Transverse colon (tissue), 4 donors: ENCODE results near the gene GNG7. TPM values are rescaled to one million over a fixed set of nuclear protein-coding genes. Genes with fewer than 3 reads are reported as not detected.
"Not testable (repeated sequence)": the region's sequence is repeated elsewhere in the genome, so short reads cannot be mapped to it uniquely, and the experiment has no call there.

ENCODE experiments used
- DNase-seq: peaks from one replicate; pipeline ENCODE4 v3.0.0-alpha.2; 2019
- H3K27ac ChIP-seq, 4 donors: fragments of 200-600 bp; sonication (generic); 2 replicates each; pipeline ENCODE4 v1.5.1; 2016 to 2018; ENCODE audit warnings: inconsistent platforms in 4 of 4
- H3K27me3 ChIP-seq: fragments of 200-600 bp; sonication (generic); 2 replicates; pipeline ENCODE4 v1.5.1; 2017; ENCODE audit warnings: inconsistent platforms
- H3K36me3 ChIP-seq, 4 donors: fragments of 200-600 bp; sonication (generic); 2 replicates each; pipeline ENCODE4 v1.5.1; 2017 to 2019; ENCODE audit warnings: inconsistent platforms in 4 of 4
- H3K4me1 ChIP-seq, 4 donors: fragments of 200-600 bp; sonication (generic); 2 replicates each; pipeline ENCODE4 v1.5.1; 2017 to 2020; ENCODE audit warnings: inconsistent platforms in 4 of 4
- H3K4me3 ChIP-seq, 4 donors: fragments of 200-600 bp; sonication (generic); 1 replicate in 1 of 4; 2 replicates in 3 of 4; pipeline versions ENCODE4 v1.5.1 to v1.6.1; 2017 to 2019; ENCODE audit warnings: inconsistent platforms in 4 of 4
- H3K9me3 ChIP-seq, 2 donors: fragments of 200-600 bp; sonication (generic); 2 replicates each; pipeline ENCODE4 v1.5.1; 2017 to 2019; ENCODE audit warnings: inconsistent platforms in 2 of 2
- CTCF ChIP-seq, 5 experiments: fragments of 200-600 bp in 3 of 5; fragments of 450-650 bp in 2 of 5; sonication (generic) in 3 of 5; IDR thresholded peaks; 1 replicate in 2 of 5; 2 replicates in 3 of 5; pipeline ENCODE4 v1.5.1; 2016 to 2017; ENCODE audit warnings: antibody characterized with exemption in 5 of 5, inconsistent platforms in 3 of 5, mild to moderate bottlenecking in 2 of 5, moderate library complexity in 1 of 5
- EP300 ChIP-seq: sonication (generic); formaldehyde crosslinking; IDR thresholded peaks from one replicate; pipeline ENCODE4 v1.6.1; 2017; ENCODE audit warnings: antibody characterized with exemption, low read depth
- POLR2A ChIP-seq: fragments of 450-650 bp; IDR thresholded peaks from one replicate; pipeline ENCODE4 v1.6.1; 2016; ENCODE audit warnings: antibody characterized with exemption, mild to moderate bottlenecking, moderate library complexity
- POLR2AphosphoS5 ChIP-seq, 3 donors: sonication (generic); formaldehyde crosslinking; IDR thresholded peaks; one replicate each; pipeline ENCODE4 v1.6.1; 2016; ENCODE audit warnings: antibody characterized with exemption in 3 of 3
- WGBS, 2 donors: methylation state at CpG; one replicate each; pipeline ENCODE4 v1.1.5; 2018; ENCODE audit warnings: low coverage in 1 of 2; 5-methylcytosine and 5-hydroxymethylcytosine counted together
- in situ Hi-C, 4 donors: fragments of 200-750 bp; cut with MboI; loops; one replicate each; pipeline versions ENCODE4 v1.15.0 to v1.15.1; 2017; ENCODE audit warnings: low sequenced_read_pairs in 3 of 4, low pct_ligation_motif_present in 1 of 4, low pct_unique_long_range_greater_than_20kb in 1 of 4
- intact Hi-C: fragments of 100-400 bp; cut with DNase I; formaldehyde crosslinking; loops from one replicate; pipeline ENCODE4 v1.15.1; 2023; ENCODE audit warnings: low total_unique reads
- total RNA-seq, 4 donors: library from RNA; depleted of rRNA; stranded (reverse); fragments of >200 nt; gene quantifications; one replicate each; pipeline ENCODE4 v1.1.0, GENCODE V29; 2016

Gene GNG7
- total RNA-seq, 4 donors from 2014 or later, result 1.6 to 13.1 (median 4.0) TPM

- no peak for DNase-seq
- Histone ChIP-seq H3K9me3 (no peaks in the 10 kb centered on the region), H3K4me1 (no peaks in the 10 kb centered on the region), H3K36me3 (no peaks in the 10 kb centered on the region), H3K27me3 (no peaks in the 10 kb centered on the region), H3K4me3 (no peak overlapping the region), H3K27ac (no peak overlapping the region)
- whole genome bisulfite sequencing, 2 donors, result 88% methylated on average over 13 of the region's 16 CpGs; no CpG with 5 or more reads in 1 of the 2 donors
- intact Hi-C loops (no loop called here), in situ Hi-C loops (loop anchor here in 1 of 4 donors (25.0 kb wide), 1 partner anchor 217 kb away; no protein-coding TSS in a partner anchor)
- TF ChIP-seq POLR2AphosphoS5 (IDR thresholded peaks at IDR 0.05) (no peak), EP300 (no peak), CTCF (IDR thresholded peaks at IDR 0.05) (no peak), POLR2A (no peak)
Observed at GRCh38 chr19:2670217-2670616, 32.3 kb downstream of the GNG7 start.

- in situ Hi-C loops, result loop anchor here in 1 of 4 donors (25.0 kb wide), 1 partner anchor 219 kb away; no protein-coding TSS in a partner anchor
Observed at GRCh38 chr19:2668175-2668763, 34.2 kb downstream of the GNG7 start.

GRCh38 chr19:2667349-2667748 lies 35.1 kb downstream of the GNG7 start:
- DNase-seq, intact Hi-C loops, H3K27me3 ChIP-seq, H3K36me3 ChIP-seq, H3K4me3 ChIP-seq, H3K9me3 ChIP-seq, H3K27ac ChIP-seq, H3K4me1 ChIP-seq: not testable (repeated sequence)
- in situ Hi-C loops, result loop anchor here in 1 of 4 donors (25.0 kb wide), 1 partner anchor 220 kb away; no protein-coding TSS in a partner anchor
- WGBS, 2 donors, result 94 to 96% methylated on average over 10 of the region's 10 CpGs

More at GRCh38 chr19:2668175-2668763, 34.2 kb downstream of the GNG7 start:
- no peaks in the 10 kb centered on the region for H3K27me3 ChIP-seq
- peak overlapping the region in 1 of 4 donors; percentile 38 for H3K27ac ChIP-seq
- no peak overlapping the region for H3K4me3 ChIP-seq
- whole genome bisulfite sequencing, 2 donors, result 66 to 96% methylated on average over 4 to 15 of the region's 15 CpGs
- no peaks in the 10 kb centered on the region for H3K36me3 ChIP-seq
- no peaks in the 10 kb centered on the region for H3K9me3 ChIP-seq
- no peaks in the 10 kb centered on the region for H3K4me1 ChIP-seq
- DNase-seq, result peak; percentile 24
- intact Hi-C loops, result no loop called here
- TF ChIP-seq CTCF (IDR thresholded peaks at IDR 0.05) (no peak), POLR2AphosphoS5 (IDR thresholded peaks at IDR 0.05) (peak in 1 of 3 donors; percentile 26)

- no peak overlapping the region for H3K27ac ChIP-seq
- H3K4me1 ChIP-seq, result no peaks in the 10 kb centered on the region
- TF ChIP-seq POLR2AphosphoS5 (IDR thresholded peaks at IDR 0.05), result no peak
- no peak for TF ChIP-seq POLR2A
- no peak for TF ChIP-seq EP300
- no peak for TF ChIP-seq CTCF (IDR thresholded peaks at IDR 0.05)
- WGBS, 2 donors, result 84% methylated on average over 3 to 9 of the region's 9 CpGs
- no peak overlapping the region for H3K4me3 ChIP-seq
- no peaks in the 10 kb centered on the region for H3K9me3 ChIP-seq
- H3K36me3 ChIP-seq, result no peaks in the 10 kb centered on the region
- in situ Hi-C loops, result loop anchor here in 1 of 4 donors (25.0 kb wide), 1 partner anchor 221 kb away; no protein-coding TSS in a partner anchor
- intact Hi-C loops, result no loop called here
- DNase-seq, result no peak
- no peaks in the 10 kb centered on the region for H3K27me3 ChIP-seq
Observed at GRCh38 chr19:2666344-2666994, 36.0 kb downstream of the GNG7 start.
